GM18498 (cell line): ENCODE results near the gene SZRD1.
"Not testable (repeated sequence)": the region's sequence is repeated elsewhere in the genome, so short reads cannot be mapped to it uniquely, and the experiment has no call there.

Experiments used
- ATAC-seq: cut with Tn5 transposase; IDR thresholded peaks from one replicate; pipeline ENCODE4 v1.9.1; 2021; ENCODE audit warnings: mild to moderate bottlenecking, moderate library complexity; ENCODE audit not compliant: unreplicated experiment

Gene SZRD1, protein sequence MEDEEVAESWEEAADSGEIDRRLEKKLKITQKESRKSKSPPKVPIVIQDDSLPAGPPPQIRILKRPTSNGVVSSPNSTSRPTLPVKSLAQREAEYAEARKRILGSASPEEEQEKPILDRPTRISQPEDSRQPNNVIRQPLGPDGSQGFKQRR

DNA sequence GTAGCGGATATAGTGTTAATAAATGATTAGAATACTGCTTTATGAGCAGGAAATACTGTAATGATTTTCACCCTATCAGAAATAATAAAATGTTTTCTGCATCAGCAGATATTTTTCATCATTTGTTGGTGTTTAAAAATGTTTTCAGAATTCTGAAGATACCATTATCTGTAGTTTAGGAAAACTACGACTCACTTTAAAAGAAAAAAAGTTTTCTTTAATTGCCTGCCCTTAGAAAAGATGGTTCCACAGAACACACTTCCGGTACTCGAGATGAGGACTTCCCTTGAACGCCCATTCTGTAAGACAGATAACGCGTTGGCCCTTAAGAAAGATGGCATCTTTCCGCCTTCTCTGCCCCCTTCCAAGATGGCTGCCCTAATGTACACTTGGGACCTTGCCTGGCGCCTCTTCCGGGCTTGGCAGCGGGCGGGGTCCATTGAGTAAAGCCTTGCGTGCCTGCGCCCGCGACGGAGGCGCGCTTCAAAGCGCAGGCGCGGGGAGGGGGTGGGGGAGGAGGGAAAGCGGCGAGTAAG, at the start of gene SZRD1:
Gene SZRD1 (plus strand): TSS at position 521 of the 536 bp plus-strand sequence. CDS start 16 bp downstream, outside the sequence.
- ATAC-seq: peak; percentile 76

DNA sequence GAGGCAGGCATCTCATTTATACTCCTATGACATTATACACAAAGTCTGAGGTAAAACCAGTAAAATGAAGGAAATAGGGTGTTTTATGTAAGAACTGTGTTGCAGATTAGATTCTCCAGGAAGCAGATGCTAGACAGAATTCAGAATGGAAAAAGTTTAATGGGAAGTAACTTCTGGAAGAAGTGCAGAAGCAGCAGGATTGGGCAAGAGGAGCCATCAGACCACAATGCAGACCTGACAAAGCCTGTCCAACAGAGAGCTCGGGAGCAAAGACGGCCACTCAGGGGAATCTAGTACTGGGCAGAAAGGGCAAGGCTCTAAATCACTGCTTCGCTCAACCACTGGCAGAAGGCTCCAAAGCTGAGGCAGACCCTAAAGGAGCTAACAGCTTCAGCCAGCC, 48.5 kb upstream of the SZRD1 start:
- ATAC-seq: no peak

DNA sequence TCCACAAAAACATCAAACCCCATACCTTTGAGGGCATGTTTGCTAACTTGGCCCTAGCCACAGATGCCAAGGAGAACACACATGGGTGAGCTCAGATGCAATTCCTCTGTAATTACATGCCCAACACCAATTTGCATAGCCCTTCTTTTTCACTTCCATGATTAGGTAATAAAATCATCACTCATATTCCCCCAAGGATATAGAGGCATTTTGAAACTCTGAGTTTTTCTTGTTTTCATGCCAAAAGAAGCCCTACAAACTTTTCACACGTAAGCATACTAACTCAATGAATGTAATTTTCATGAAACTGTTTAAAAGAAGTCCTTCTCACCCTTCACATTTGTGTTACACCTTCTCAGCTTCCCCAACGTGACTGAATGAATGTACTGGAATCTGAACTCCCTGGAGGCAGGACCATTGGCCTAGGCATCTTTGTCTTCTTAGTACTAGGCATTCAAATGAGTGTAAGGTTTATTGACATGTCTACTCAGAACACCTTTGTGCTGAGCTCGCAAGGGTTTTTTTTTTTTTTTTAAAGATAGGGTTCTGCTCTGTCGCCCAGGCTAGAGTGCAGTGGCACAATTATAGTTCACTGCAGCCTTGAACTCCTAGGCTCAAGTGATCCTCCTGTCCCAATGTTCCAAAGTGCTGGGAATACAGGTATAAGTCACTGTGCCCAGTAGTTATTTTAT, 45.7 kb upstream of the SZRD1 start:
- no peak for ATAC-seq

DNA sequence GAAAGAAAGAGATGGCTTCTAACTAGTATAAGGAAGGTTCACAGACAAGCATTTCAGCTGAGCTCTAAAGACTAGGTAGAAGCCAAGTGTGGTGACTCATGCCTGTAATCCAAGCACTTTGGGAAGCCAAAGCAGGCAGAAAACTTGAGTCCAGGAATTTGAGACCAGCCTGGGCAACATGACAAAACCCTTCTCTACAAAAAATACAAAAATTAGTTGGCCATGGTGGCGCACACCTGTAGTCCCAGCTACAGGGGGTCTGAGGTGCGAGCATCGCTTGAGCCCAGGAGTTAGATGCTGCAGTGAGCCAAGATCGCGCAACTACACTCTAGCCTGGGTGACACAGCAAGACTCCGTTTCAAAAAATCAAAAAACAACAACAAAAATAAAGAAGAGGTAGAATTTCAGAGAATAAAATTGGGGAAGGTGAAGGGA, 42.6 kb upstream of the SZRD1 start:
- ATAC-seq: no peak

DNA sequence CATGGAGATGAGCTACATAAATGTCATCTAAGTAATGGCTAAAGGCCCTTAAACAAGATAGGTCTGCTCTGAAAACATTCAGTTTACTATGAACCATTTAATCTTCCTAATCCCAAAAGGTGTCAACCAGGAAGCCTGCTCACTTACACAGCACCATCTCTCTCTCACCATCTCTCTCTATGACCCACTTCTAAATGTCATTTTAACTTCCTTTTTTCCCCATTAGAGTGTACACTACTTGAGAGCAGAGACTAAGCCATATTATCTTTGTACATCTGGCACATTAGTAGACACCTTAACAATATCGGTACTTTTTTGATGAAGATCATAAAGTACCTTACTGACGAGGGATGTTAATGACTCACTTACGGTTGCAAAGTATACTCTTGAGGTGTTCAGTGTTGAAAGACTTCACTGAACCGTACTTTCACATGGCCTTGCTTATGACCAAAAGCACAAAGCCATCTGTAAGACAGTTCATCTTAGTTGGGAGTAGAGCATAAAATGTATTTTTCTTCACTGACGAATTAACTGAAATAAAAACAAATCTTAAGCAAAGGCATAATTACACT, 40.1 kb upstream of the SZRD1 start:
- no peak for ATAC-seq

DNA sequence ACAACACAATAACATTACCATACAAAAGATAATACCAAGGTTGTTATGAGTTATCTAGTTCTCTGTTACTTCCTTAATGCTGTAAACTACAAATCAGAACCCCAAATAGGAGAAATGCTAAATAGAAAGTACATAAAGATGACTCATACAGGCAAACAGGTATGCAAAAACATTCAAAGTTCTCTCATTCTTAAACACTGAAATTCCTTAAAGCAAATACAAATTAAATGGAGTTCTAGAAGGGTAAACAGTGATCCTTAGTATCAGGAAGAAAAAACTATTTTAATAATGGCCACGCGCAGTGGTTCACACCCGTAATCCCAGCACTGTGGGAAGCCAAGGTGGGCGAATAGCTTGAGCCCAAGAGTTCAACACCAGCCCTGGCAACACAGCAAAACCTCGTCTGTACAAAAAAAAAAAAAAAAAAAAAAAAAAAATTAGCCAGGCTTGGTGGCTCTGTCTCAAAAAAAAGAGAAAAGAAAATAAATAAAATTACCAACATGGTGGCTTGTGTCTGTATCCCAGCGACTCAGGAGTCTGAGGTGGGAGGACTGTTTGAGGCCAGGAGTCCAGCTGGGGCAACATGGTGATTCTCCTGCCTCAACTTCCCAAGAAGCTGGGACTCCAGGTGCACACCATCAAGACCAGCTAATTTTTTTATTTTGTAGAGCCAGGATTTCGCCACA, 32.2 kb upstream of the SZRD1 start:
- ATAC-seq: no peak

DNA sequence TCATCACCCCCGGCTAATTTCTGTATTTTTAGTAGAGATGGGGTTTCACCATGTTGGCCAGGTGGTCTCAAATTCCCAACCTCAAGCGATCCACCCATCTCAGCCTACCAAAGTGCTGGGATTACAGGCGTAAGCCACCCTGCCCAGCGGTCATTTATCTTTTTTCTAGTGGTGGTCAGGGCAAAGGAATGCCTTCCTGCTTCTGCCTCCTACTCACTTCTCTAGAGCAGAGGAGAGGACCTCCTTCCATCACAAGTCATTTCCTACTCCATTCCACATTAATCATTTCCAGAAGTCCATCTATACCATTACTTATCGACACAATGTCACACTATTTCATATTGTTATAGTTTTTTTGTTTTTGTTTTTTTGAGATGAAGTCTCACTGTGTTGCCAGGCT, 28.1 kb upstream of the SZRD1 start:
- no peak for ATAC-seq

DNA sequence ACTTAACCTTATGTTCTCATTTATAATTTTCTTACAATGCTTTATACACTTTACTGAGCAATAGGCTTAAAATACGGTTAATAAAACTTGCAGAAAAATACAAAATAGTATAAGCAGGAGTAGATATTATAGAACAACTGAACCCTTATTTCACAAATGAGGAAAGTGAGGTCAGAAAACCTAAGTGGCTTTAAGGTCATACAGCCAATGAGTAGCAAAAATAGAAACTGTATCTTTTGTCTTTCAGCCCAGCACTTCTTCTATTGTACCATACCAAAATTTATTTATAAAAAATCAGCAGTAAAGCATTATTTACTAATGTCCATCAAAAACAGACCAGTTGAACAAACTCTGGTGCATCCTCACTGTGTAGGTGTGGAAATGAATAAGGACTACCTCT, 26.4 kb upstream of the SZRD1 start:
- ATAC-seq: no peak

DNA sequence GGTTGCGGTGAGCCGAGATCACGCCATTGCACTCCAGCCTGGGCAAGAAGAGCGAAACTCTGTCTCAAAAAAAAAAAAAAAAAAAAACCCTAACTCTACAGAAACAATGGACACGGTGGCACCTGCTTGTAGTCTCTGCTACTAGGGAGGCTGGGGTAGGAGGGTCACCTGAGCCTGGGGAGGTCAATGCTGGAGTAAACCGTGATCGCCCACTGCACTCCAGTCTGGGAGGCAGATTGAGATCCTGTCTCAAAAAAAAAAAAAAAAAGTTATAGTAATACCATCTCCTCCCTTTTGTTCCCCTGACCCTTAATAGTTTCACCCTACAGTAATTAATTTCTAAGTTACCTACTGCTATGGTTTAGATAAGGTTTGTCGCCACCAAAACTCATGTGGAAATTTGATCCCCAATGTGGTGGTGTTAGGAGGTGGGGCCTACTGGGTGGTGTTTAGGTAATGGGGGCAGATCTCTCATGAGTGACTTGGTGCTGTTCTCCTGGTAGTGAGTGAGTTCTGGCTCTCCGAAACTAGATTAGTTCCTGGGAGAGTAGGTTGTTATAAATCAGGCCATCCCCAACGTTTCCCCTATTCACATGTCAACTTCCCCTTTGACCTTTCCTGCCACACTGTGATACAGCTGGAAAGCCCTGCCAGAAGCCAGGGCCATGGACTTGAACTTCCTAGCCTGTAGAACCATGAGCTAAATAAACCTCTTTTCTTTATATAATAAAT, 24.5 kb upstream of the SZRD1 start:
- no peak for ATAC-seq

DNA sequence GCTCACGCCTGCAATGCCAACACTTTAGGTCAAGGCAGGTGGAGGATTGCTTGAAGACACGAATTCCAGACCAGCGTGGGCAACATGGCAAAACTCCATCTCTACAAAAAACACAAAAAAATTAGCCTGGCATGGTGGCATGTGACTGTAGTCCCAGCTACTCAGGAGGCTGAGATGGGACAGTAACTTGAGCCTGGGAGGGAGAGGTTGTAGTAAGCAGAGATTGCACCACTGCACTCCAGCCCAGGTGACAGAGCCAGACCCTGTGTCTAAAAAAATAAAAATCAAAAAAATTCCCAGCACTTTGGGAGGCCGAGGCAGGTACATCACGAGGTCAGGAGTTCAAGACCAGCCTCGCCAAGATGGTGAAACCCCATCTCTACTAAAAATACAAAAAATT, 23.8 kb upstream of the SZRD1 start:
- not testable (repeated sequence) for ATAC-seq

DNA sequence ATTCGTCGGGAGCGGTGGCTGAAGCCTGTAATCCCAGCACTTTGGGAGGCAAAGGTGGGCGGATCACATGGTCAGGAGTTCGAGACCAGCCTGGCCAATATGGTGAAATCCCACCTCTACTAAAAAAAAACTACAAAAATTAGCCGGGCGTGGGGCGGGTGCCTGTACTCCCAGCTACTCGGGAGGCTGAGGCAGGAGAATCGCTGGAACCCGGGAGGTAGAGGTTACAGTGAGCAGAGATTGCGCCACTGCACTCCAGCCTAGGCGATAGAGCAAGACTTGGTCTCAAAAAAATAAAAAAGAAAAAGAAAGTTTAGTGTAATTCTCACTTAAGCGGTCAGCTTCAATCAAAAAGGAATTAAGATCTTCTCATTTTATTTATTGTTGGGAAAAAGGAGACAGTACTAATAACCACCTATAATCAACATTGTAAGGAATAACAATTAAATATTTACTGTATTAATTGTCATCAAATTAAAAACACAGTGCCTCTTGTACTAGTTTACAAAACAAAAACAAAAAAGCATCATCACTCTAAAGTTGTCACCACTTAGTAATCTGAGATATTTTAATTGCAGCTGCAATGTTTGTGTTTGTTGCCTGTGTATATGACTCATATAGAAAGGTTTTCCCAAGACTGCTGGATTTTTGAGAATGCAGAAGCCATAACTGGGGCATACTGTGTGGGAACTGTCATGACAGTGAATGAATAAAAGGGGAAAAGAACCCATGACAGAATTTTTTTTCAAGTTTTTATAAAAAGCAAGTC, 18.4 kb upstream of the SZRD1 start:
- no peak for ATAC-seq

DNA sequence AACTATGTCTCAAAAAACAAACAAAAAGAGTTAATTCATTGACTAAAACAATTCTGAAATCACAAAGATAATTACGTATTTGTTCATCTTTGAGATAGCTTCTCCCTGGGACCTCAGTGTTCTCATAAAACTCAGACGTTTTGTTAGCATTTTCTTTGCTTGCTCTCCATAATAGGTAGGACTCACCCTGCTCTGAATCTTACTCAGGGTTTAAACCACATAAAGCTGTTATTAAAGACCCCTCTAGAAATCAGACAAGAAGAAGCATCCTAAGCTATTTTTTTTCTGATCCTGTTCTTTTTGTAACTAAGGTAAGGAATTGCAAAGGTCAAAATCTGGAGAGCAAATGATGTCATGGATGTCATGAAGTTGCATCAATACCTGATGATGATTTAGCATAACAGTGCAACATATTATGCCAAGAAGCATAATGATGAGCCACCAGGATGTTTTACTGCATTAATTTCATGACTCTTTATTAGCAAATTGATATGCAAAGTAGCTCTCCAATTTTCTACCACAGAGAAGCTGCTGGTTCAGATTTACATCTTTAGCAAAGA, 17.1 kb upstream of the SZRD1 start:
- ATAC-seq: no peak

DNA sequence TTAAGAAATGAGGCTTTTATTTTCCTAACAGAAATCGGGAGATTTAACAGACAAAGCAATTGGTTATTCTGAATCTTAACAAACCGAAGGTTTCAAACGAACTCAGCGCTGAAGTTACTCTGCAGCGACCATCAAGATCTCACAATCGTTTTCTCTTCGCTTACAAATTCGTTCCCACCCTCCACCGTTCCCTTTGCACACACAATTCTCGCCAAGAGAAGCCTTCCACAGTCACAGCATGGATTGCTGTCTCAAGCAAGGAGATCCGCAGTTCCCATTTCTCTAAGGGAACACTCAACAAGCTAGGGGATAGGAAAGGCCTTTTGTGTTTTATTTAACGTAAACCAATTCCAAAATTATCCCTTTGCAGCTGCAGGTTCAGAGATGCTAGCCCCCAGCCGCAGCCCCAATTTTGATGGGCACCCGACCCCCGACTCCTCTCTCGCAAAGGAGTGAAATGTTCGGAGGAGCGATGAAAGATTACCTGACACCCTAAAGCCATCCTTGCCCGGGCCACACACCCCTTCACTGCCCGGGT, 15.5 kb upstream of the SZRD1 start:
- ATAC-seq: no peak

DNA sequence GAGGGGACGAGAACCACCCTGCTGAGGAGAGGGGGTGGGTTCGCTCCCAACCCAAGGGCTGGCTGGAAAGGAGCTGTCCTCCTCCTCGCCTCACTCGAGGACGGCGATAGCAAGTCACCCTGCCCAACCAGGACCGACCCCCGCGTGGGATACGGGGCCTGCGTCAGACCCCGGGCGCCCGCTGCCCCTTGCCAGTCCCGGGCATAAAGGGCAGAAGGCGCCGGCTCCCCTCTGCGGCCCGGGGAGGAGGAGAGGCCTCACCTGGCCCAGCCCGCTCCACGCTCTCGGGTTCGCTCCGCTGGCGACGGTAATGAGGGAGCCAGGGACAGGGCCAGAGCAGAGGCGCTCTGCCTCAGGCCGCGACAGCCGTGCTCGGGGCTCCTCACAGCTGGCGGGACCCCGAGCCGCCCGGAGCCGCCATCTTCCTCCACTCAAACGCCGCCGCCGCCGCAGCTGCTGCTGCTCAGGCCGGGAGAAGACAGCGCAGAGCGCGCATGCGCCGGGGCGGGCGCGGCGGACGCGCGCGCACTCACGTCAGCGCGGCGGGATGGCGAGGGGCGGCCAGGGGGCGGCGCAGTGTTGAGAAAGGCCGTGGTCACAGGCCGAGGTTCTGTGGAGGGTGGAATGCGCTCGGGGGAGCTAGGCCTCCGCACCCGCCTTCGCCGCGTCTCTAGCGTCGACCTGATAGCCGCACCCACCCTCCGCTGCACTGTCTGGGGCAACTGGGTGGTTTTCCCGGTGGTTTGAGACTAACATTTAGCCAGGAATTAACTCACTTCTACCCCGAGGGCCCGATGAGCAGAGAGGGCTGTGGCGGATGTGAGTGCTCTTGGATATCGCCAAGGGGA, 14.8 kb upstream of the SZRD1 start, which contains the start of gene FBXO42:
Gene FBXO42 (minus strand): TSS at position 487 of the 848 bp plus-strand sequence. CDS start 37,062 bp downstream, outside the sequence.
- ATAC-seq: peak; percentile 90

DNA sequence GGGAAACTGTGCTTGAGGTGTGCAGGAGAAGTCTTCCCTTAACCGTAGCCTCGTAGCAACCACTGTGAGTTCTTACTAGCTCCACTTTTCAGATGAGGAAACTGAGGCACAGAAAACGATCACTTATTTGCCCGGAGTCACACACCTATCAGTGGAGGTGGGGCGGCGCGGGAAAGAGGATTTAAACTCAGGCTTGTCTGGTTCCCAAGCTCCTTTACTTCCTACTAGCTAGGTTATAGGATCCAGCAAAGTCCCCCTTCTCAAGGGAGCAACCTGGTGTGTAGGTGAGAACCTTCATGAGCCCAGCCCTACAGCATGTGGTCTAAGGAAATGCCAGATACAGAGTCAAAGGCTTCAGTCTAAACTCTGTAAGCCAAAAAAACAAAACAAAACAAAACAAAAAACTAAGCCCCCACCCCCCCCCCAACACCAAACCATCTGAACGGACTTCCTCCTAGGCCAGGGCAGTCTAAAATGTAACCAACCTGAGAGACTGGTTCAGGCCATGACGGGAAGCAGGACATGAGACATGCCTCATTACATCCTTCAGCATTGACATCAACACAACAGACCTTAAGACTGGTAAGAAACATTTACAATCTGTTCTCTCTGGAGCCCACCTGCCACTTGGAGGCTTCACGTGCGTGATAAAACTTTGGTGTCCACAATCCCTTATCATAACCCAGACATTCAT, 14.1 kb upstream of the SZRD1 start:
- no peak for ATAC-seq

DNA sequence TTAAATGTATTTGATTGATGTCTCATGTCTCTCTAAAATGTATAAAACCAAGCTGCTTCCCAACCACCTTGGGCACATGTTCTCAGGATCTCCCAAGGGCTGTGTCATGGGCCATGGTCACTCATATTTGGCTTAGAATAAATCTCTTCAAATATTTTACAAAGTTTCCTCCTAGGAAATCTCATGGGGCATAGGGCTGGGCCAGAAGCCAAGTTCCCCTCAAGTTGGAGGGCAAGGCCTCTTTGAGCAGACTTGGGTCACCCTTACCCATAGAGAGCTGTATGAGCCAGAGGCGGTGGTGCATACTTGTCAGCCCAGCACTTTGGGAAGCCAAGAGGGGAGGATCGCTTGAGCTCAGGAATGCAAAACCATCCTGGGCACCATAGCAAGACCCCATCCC, 12.4 kb upstream of the SZRD1 start:
- no peak for ATAC-seq

DNA sequence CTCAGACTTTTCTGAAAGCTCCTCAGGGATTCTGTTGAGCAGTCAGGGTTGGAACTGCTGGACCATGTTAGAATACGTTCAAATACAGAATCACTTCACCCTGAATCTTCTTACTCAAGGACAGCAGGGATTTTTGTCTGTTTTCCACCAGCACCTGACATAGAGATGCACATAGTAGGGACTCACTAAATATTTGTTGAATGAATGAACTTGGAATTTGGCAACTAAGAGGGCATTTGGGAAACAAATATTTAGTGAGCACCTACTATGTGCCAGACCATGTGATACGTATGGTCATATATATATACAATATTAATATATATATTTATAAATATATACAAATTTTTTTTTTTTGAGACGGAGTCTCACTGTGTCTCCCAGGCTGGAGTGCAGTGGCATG, 10.2 kb upstream of the SZRD1 start:
- ATAC-seq: no peak

DNA sequence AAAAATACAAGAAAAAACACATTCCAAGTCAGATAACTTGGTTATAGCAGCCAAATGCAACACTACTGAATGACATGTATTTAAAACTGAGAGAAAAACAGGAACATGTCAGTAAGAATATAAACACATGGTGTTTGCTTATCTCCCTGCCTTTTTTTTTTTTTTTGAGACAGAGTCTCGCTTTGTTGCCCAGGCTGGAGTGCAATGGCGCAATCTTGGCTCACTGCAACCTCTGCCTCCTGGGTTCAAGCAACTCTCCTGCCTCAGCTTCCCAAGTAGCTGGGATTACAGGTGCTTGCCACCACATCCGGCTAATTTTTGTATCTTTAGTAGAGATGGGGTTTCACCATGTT, 1.9 kb upstream of the SZRD1 start:
- ATAC-seq: not testable (repeated sequence)
